ENCODE results near the gene SCT. TPM values are rescaled to one million over a fixed set of nuclear protein-coding genes. Genes with fewer than 3 reads are reported as not detected.

SCT gene, protein sequence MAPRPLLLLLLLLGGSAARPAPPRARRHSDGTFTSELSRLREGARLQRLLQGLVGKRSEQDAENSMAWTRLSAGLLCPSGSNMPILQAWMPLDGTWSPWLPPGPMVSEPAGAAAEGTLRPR
- total RNA-seq (under 1 TPM in 2 of 6 donors, not detected in 4; 0.58 to 0.69 TPM), polyA plus RNA-seq (not detected)

DNA sequence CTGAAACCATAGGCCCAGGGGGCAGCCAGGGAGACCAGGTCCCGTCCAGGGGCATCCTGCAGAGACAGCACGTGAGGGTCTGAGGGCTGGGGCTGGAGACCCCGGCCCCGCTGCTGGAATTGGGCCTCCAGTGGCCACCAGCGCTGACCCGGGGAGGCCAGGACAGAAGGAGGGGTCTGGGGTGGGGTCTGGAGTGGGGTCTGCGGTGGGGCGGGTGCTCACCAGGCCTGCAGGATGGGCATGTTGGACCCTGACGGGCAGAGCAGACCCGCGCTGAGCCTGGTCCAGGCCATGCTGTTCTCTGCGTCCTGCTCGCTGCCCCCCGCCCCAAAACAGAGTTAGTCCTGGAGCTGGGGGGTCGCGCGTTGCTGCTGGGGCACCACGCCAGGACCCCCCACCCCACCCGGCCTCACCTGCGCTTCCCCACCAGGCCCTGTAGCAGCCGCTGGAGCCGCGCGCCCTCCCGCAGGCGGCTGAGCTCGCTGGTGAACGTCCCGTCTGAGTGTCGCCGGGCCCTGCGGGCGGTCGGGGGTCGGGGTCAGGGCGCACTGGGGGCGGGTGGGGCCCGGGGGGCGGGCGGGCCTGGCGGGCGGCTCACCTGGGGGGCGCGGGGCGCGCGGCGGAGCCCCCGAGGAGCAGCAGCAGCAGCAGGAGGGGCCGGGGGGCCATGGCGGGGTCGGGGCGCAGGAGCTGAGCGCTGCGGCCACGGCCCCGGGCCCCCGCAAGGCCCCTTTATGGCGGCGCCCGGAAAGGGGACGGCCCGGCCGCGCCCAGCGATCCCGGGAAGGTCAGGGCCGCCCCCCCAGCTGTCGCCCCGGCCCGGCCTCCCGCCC, at the start of gene SCT:
Gene SCT, minus strand, starts transcription at position 707 of the 833 bp plus-strand sequence. Its CDS starts 38 bp downstream, at position 669.
- 39 to 40% methylated on average over 30 to 72 of the region's 72 CpGs for WGBS, 2 donors
- DNase-seq: peak in 4 of 6 donors; percentile 13 to 78 (median 44)
- no peaks in the 10 kb centered on the region for H3K27me3 ChIP-seq
- no peak within 1 kb of the TSS for H3K4me3 ChIP-seq
- TF ChIP-seq, protein P1, sequence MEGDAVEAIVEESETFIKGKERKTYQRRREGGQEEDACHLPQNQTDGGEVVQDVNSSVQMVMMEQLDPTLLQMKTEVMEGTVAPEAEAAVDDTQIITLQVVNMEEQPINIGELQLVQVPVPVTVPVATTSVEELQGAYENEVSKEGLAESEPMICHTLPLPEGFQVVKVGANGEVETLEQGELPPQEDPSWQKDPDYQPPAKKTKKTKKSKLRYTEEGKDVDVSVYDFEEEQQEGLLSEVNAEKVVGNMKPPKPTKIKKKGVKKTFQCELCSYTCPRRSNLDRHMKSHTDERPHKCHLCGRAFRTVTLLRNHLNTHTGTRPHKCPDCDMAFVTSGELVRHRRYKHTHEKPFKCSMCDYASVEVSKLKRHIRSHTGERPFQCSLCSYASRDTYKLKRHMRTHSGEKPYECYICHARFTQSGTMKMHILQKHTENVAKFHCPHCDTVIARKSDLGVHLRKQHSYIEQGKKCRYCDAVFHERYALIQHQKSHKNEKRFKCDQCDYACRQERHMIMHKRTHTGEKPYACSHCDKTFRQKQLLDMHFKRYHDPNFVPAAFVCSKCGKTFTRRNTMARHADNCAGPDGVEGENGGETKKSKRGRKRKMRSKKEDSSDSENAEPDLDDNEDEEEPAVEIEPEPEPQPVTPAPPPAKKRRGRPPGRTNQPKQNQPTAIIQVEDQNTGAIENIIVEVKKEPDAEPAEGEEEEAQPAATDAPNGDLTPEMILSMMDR (IDR thresholded peaks at IDR 0.05): no peak
- H3K4me1 ChIP-seq: no peaks in the 10 kb centered on the region
- no peak for FAIRE-seq
- no peak for ATAC-seq
- no peak within 1 kb of the TSS for H3K27ac ChIP-seq
- intact Hi-C loops (cut with DNase I): no loop called here
- no peaks in the 10 kb centered on the region for H3K36me3 ChIP-seq
- no peaks in the 10 kb centered on the region for H3K9me3 ChIP-seq

DNA sequence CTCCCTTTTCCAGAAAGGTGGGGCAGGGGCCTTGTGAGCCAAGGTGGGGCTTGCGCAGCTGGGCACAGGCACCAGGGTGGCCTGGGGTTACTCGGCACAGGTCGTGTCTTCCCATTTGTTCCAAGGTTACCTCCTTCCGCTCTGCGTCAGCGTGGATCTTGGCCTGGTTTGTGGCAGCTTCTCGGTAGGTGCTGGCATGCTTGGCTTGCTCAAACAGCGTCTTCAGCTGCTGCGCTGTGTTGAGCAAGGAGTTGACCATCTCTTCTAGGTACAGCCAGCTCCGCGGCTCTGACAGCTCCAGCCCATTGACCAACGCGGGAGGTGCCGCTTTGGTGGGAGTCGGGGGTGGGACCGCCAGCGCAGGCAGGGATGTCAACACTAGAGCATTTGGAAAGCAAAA, 47.4 kb upstream of the SCT start:
- intact Hi-C loops (cut with DNase I): no loop called here
- Histone ChIP-seq H3K36me3 (peaks cover 0 to 18% (median 5%) of the 10 kb centered on the region in 3 donors), H3K27ac (no peak overlapping the region), H3K27me3 (no peaks in the 10 kb centered on the region), H3K4me3 (no peak overlapping the region), H3K4me1 (no peaks in the 10 kb centered on the region), H3K9me3 (no peaks in the 10 kb centered on the region)
- ATAC-seq (no peak), DNase-seq (no peak), FAIRE-seq (no peak)
- 88 to 92% methylated on average over 17 of the region's 17 CpGs for WGBS, 2 donors
- TF ChIP-seq, protein P1 (IDR thresholded peaks at IDR 0.05): no peak

DNA sequence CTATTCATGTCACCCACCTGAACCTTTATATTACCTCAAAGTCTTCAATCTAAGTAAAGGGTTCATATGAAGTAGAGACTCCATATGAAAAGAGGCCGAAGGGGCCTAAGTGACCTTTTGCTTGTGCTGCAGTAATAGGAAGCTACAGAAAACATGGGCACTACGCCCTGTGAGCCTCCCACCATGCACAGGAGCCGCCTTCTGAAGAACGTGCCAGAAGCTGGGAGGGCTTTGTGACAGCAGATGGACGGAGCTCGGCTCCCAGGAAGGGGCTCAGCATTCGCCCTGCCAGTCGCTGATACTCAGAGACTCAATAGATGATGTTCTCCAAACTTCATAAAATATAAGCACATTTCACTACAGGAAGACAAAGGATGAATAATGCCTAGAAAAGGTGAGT, 46.9 kb upstream of the SCT start:
- intact Hi-C loops (cut with DNase I): no loop called here
- 91 to 95% methylated on average over 8 of the region's 8 CpGs for WGBS, 2 donors

DNA sequence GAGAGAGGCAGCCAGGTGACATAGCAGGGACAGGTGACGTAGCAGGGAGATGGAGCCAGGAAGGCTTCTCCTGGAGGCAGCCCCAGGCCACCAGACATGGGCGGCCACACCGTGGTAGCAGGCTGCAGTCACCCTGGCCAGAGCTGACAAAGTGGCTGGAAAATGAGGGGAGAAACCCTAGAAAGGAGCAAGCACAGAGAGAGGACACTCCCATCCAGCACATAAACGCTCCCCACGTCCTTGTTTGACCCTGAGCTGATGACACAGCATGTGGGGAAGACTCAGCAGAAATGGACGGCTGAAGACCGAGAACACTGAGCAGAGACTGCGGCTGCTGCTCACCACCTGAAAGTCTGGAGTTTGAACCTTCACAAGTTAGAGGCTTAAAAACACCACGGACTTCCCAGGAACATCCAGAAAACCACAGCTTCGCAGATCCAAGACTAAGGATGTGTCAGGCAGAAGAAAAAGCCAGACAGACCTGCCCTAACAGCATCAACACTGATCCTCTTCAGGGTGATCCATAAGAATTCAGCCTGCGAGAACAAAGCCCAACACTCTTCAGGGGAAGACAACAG, 38.8 kb upstream of the SCT start:
- intact Hi-C loops (cut with DNase I): no loop called here
- DNase-seq: no peak
- TF ChIP-seq, protein P1 (IDR thresholded peaks at IDR 0.05): no peak
- Histone ChIP-seq H3K9me3 (no peaks in the 10 kb centered on the region), H3K4me1 (no peaks in the 10 kb centered on the region), H3K4me3 (no peak overlapping the region), H3K27ac (no peak overlapping the region), H3K36me3 (no peaks in the 10 kb centered on the region), H3K27me3 (no peaks in the 10 kb centered on the region)
- peak in 3 of 4 donors; percentile 40 to 69 (median 63) for ATAC-seq
- 83 to 85% methylated on average over 11 of the region's 11 CpGs for WGBS, 2 donors
- FAIRE-seq: no peak

More for the DNA sequence above, 46.9 kb upstream of the SCT start:
- H3K4me3 ChIP-seq: no peak overlapping the region
- H3K9me3 ChIP-seq: no peaks in the 10 kb centered on the region
- TF ChIP-seq, protein P1 (IDR thresholded peaks at IDR 0.05): no peak
- FAIRE-seq (no peak), ATAC-seq (no peak), DNase-seq (no peak)
- H3K36me3 ChIP-seq: peaks cover 0 to 18% (median 5%) of the 10 kb centered on the region in 3 donors
- no peak overlapping the region for H3K27ac ChIP-seq
- no peaks in the 10 kb centered on the region for H3K4me1 ChIP-seq
- no peaks in the 10 kb centered on the region for H3K27me3 ChIP-seq

Measured in pancreas (tissue), 10 donors.